SK-N-SH (cell line): ENCODE data around the gene ALPL. TPM values are rescaled to one million over a fixed set of nuclear protein-coding genes. Genes with fewer than 3 reads are reported as not detected.

Experiments
- CTCF ChIA-PET: fragments of 300-600, 350-600 bp; formaldehyde crosslinking; extraction: SDS; loops from one replicate; lab custom pipeline; 2021; lab: Yijun Ruan, JAX
- POLR2A ChIA-PET: fragments of 350-600 bp; sonication (Branson Sonifier 250); formaldehyde crosslinking; extraction: SDS; loops from one replicate; lab custom pipeline; 2020; ENCODE audit warnings: antibody characterized with exemption, inconsistent platforms; lab: Yijun Ruan, JAX
- DNase-seq: peaks from one replicate; pipeline ENCODE4 v3.0.0; 2012
- H2AFZ ChIP-seq: fragments of 200-600 bp; sonication (generic); 2 replicates; pipeline ENCODE4 v1.8.1; 2016; ENCODE audit warnings: antibody characterized with exemption, mild to moderate bottlenecking, low read depth
- H3F3A ChIP-seq: fragments of 200-600 bp; sonication (generic); replicated peaks from 2 replicates; pipeline ENCODE3; 2016; ENCODE audit warnings: antibody characterized with exemption, mild to moderate bottlenecking; ENCODE audit not compliant: insufficient read depth
- H3K27ac ChIP-seq, 2 experiments: fragments of 200-500 bp in 1 of 2; fragments of 200-600 bp in 1 of 2; sonication (Bioruptor generic) in 1 of 2; sonication (generic), shearing (Covaris generic) in 1 of 2; 2 replicates each; pipeline versions ENCODE4 v1.5.1 to v1.6.1; 2014 to 2016; ENCODE audit warnings: low read depth in 2 of 2, inconsistent platforms in 1 of 2, low read length in 1 of 2, mild to moderate bottlenecking in 1 of 2, mixed read lengths in 1 of 2
- H3K27me3 ChIP-seq: fragments of 200-600 bp; sonication (generic), shearing (Covaris generic); 2 replicates; pipeline ENCODE4 v1.6.1; 2016; ENCODE audit warnings: mixed run types; ENCODE audit not compliant: insufficient read depth
- H3K36me3 ChIP-seq, 2 experiments: fragments of 200-500 bp in 1 of 2; fragments of 200-600 bp in 1 of 2; sonication (Bioruptor generic) in 1 of 2; sonication (generic) in 1 of 2; replicated peaks in 1 of 2; 2 replicates each; pipeline versions ENCODE3 to v1.5.1; 2014 to 2016; ENCODE audit warnings: low read length in 1 of 2, mild to moderate bottlenecking in 1 of 2; ENCODE audit not compliant: insufficient read depth in 2 of 2, control insufficient read depth in 1 of 2
- H3K4me1 ChIP-seq, 2 experiments: fragments of 200-500 bp in 1 of 2; fragments of 200-600 bp in 1 of 2; sonication (Bioruptor generic) in 1 of 2; sonication (generic), shearing (Covaris generic) in 1 of 2; 2 replicates each; pipeline versions ENCODE4 v1.5.1 to v1.6.1; 2014 to 2016; ENCODE audit warnings: low read depth in 1 of 2, low read length in 1 of 2, mixed run types in 1 of 2; ENCODE audit not compliant: insufficient read depth in 2 of 2, control insufficient read depth in 1 of 2
- H3K4me2 ChIP-seq: fragments of 200-600 bp; sonication (generic), shearing (Covaris generic); 2 replicates; pipeline ENCODE4 v1.6.1; 2017; ENCODE audit warnings: mixed run types
- H3K4me3 ChIP-seq, 2 experiments: fragments of 200-500 bp in 1 of 2; fragments of 200-600 bp in 1 of 2; sonication (Bioruptor generic) in 1 of 2; sonication (generic), shearing (Covaris generic) in 1 of 2; 2 replicates each; pipeline versions ENCODE4 v1.5.1 to v1.8.1; 2014 to 2016; ENCODE audit warnings: low read depth in 2 of 2, inconsistent platforms in 1 of 2, low read length in 1 of 2, mild to moderate bottlenecking in 1 of 2, mixed read lengths in 1 of 2, moderate library complexity in 1 of 2
- H3K79me2 ChIP-seq: fragments of 200-600 bp; sonication (generic); 2 replicates; pipeline ENCODE4 v1.8.1; 2017; ENCODE audit warnings: mild to moderate bottlenecking; ENCODE audit not compliant: insufficient read depth
- H3K9ac ChIP-seq: fragments of 200-600 bp; sonication (generic); 2 replicates; pipeline ENCODE4 v1.6.1; 2017; ENCODE audit warnings: mixed run types
- H3K9me2 ChIP-seq: fragments of 200-600 bp; sonication (generic); 2 replicates; pipeline ENCODE4 v1.6.1; 2017; ENCODE audit warnings: mixed run types
- H3K9me3 ChIP-seq: fragments of 200-600 bp; sonication (generic); 2 replicates; pipeline ENCODE4 v1.6.1; 2017; ENCODE audit warnings: mixed run types, mild to moderate bottlenecking, moderate library complexity
- H4K20me1 ChIP-seq: fragments of 200-600 bp; sonication (generic); 2 replicates; pipeline ENCODE4 v1.6.1; 2017; ENCODE audit warnings: mild to moderate bottlenecking, mixed run types; ENCODE audit not compliant: insufficient read depth
- CHD2 ChIP-seq: fragments of 150-350 bp; IDR thresholded peaks from 2 replicates; pipeline ENCODE4 v1.6.1; 2018; ENCODE audit warnings: low read length; ENCODE audit not compliant: partially characterized antibody
- ELF1 ChIP-seq: IDR thresholded peaks from 2 replicates; pipeline ENCODE4 v1.4.0; 2012
- EZH2phosphoT487 ChIP-seq: fragments of 200-600 bp; sonication (generic); IDR thresholded peaks from 2 replicates; pipeline ENCODE4 v1.6.1; 2017; ENCODE audit warnings: low read depth, mixed run types, mild to moderate bottlenecking, antibody characterized with exemption, moderate library complexity, borderline replicate concordance
- FOSL2 ChIP-seq: IDR thresholded peaks from 2 replicates; pipeline ENCODE4 v1.4.0; 2012; ENCODE audit warnings: low read depth, mild to moderate bottlenecking, moderate library complexity, borderline replicate concordance
- GATA2 ChIP-seq: sonication (generic); formaldehyde crosslinking; IDR thresholded peaks from 2 replicates; pipeline ENCODE4 v1.5.0; 2020; ENCODE audit warnings: mild to moderate bottlenecking, missing genetic modification reagents
- RFX5 ChIP-seq: IDR thresholded peaks from 2 replicates; pipeline ENCODE4 v1.6.1; 2012; ENCODE audit warnings: mild to moderate bottlenecking, improper control_type of control experiment, low read length
- SMC3 ChIP-seq: IDR thresholded peaks from 2 replicates; pipeline ENCODE4 v1.6.1; 2012; ENCODE audit warnings: low read depth, low read length, improper control_type of control experiment
- YY1 ChIP-seq: IDR thresholded peaks from 2 replicates; pipeline ENCODE4 v1.4.0; 2012; ENCODE audit warnings: low read depth, mild to moderate bottlenecking
- WGBS: methylation state at CpG from one replicate; pipeline ENCODE4 v1.1.6; 2017; ENCODE audit warnings: low lambda C conversion rate; 5-methylcytosine and 5-hydroxymethylcytosine counted together
- polyA plus RNA-seq, 3 experiments: library from polyadenylated mRNA; depleted of rRNA; stranded (reverse); fragments of >200 nt; gene quantifications; 2 replicates each; pipeline ENCODE4 v1.2.3, GENCODE V29; 2012
- TF ChIP-seq, protein P1 (sequence below): IDR thresholded peaks from 2 replicates; pipeline ENCODE4; 2012

Gene ALPL
- polyA plus RNA-seq, 1 of the 3 experiments (the other 2 are of a cell fraction): 0.69 TPM

DNA sequence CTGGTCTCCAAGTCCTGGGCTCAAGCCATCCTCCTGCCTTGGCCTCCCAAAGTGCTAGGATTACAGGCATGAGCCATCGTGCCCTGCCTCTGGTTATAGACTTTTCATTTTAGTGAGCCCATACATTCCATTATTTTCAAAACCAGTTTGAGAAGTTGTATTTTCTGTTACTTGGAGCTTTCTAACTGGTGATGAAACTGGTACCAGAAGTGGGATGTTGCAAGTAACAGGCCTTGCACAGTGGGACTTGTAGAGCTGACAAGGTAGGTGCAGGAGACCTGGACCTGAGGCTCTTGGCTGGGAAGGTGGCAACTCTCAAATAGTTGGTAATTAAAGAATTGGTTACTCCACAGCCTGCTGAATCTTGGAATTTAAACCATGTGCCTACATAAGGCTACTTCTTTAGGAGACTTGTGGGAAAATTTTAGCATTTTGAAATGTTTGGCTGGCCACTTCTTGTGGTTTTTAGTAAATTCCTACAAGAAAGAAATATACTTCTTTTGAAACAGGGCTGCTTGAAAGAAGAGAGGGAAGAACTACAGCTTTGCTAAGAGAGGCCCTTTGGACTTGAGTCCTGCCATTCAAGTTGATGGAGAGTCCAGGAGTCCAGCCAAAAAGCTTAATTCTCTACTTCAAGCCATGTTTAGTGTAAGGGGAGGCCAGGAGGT, 9.8 kb upstream of the ALPL start:
- CTCF ChIA-PET: interaction anchor here (0.7 to 2.2 kb wide), 5 partner anchors 8 to 226 kb away, joined by 3 to 7 read pairs (median 3); partner anchors contain the start of gene ALPL
- Histone ChIP-seq H4K20me1 (no peaks in the 10 kb centered on the region), H3K4me2 (no peak overlapping the region), H3K4me1 (no peaks in the 10 kb centered on the region), H3K27me3 (peaks cover 10% of the 10 kb centered on the region; the same call in 1 of the 2 replicates), H3K4me3 (no peak overlapping the region), H3K9me2 (no peaks in the 10 kb centered on the region), H3K79me2 (no peaks in the 10 kb centered on the region), H3K27ac (no peak overlapping the region), H3K36me3 (no peaks in the 10 kb centered on the region), H3K9ac (no peak overlapping the region), H3K9me3 (no peaks in the 10 kb centered on the region), H2AFZ (no peak overlapping the region), H3F3A (no peaks in the 10 kb centered on the region)
- no peak for DNase-seq
- POLR2A ChIA-PET: no interaction called here
- 63% methylated on average over 1 of the region's 1 CpG for WGBS
- TF ChIP-seq SMC3 (no peak), CHD2 (no peak), RFX5 (no peak)
- TF ChIP-seq, protein P1, sequence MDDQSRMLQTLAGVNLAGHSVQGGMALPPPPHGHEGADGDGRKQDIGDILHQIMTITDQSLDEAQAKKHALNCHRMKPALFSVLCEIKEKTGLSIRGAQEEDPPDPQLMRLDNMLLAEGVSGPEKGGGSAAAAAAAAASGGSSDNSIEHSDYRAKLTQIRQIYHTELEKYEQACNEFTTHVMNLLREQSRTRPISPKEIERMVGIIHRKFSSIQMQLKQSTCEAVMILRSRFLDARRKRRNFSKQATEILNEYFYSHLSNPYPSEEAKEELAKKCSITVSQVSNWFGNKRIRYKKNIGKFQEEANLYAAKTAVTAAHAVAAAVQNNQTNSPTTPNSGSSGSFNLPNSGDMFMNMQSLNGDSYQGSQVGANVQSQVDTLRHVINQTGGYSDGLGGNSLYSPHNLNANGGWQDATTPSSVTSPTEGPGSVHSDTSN: no peak

DNA sequence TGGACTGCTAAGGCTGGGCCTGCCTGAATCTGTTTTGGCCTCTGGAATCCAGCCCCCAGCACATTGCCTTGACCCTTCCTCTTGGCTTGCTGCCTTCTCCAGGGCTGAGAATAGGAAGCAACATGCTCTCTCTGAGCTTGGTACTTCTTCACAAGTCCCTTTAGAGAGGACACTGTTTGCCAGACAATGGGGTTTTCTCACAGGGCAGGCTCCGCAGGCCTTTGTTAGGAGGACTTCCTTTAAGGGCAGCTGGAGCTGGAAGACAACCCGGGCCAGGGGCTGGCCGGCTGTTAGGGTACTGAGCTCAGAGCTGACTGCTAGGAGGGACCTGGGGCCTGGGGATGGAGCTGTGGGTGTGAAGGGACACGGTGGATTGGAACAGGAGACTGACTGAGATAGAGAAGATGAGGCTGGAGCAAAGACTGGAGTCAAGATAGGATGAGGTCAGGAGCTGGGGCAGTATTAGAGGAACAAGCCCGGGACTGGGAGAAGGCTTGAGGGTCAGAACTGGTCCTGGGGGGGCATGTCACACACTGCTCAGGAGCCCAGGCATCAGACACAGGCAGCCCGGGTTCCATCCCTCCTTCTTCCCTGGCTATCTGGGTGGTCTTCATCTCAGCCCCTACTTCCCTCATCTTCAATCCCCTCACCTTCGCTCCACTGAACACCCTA, 5.4 kb upstream of the ALPL start:
- no peaks in the 10 kb centered on the region for H3K9me2 ChIP-seq
- no peaks in the 10 kb centered on the region for H3K36me3 ChIP-seq
- POLR2A ChIA-PET: no interaction called here
- no peak overlapping the region for H3K9ac ChIP-seq
- H3K79me2 ChIP-seq: no peaks in the 10 kb centered on the region
- H3K4me2 ChIP-seq: no peak overlapping the region
- no peaks in the 10 kb centered on the region for H4K20me1 ChIP-seq
- no peaks in the 10 kb centered on the region for H3K9me3 ChIP-seq
- no peaks in the 10 kb centered on the region; a peak in 1 of 4 replicates for H3K4me1 ChIP-seq
- no peaks in the 10 kb centered on the region for H3F3A ChIP-seq
- CTCF ChIA-PET: interaction anchor here (0.8 to 1.1 kb wide), 4 partner anchors 18 to 133 kb away, joined by 3 to 4 read pairs (median 3); no protein-coding TSS in a partner anchor
- no peak overlapping the region for H3K4me3 ChIP-seq
- no peak overlapping the region for H3K27ac ChIP-seq
- H3K27me3 ChIP-seq: no peaks in the 10 kb centered on the region; the same call in 1 of the 2 replicates
- DNase-seq: no peak
- 66% methylated on average over 6 of the region's 7 CpGs for WGBS
- no peak for TF ChIP-seq FOSL2
- no peak for TF ChIP-seq EZH2phosphoT487
- no peak for TF ChIP-seq ELF1
- H2AFZ ChIP-seq: no peak overlapping the region

GRCh38 chr1:21506804-21507203, 2.4 kb upstream of the ALPL start:
- TF ChIP-seq GATA2 (CRISPR knock-in tag) (no peak), YY1 (no peak), RFX5 (no peak)
- TF ChIP-seq, all 33 proteins: peak for 0
- Histone ChIP-seq H3K79me2 (no peaks in the 10 kb centered on the region), H3K9ac (no peak overlapping the region), H3K27ac (no peak overlapping the region), H4K20me1 (no peaks in the 10 kb centered on the region), H3K4me3 (no peak overlapping the region), H3K27me3 (no peaks in the 10 kb centered on the region; the same call in 1 of the 2 replicates), H3K9me2 (no peaks in the 10 kb centered on the region), H3K4me1 (peaks cover 7 to 9% of the 10 kb centered on the region in 2 experiments; a peak in 2 of 4 replicates), H2AFZ (no peak overlapping the region), H3K9me3 (no peaks in the 10 kb centered on the region), H3F3A (peaks cover 4% of the 10 kb centered on the region), H3K4me2 (no peak overlapping the region), H3K36me3 (no peaks in the 10 kb centered on the region)
- 28% methylated on average over 4 of the region's 4 CpGs for WGBS
- POLR2A ChIA-PET: interaction anchor here (0.5 kb wide), 1 partner anchor 15 kb away, joined by 3 read pairs; no protein-coding TSS in a partner anchor
- DNase-seq: no peak
- CTCF ChIA-PET: interaction anchor here (0.6 to 2.3 kb wide), 7 partner anchors 14 to 737 kb away, joined by 3 to 13 read pairs (median 3); no protein-coding TSS in a partner anchor
